Naive B cell (primary cell): ENCODE results near the gene CDK5. TPM values are rescaled to one million over a fixed set of nuclear protein-coding genes. Genes with fewer than 3 reads are reported as not detected.
A peak's percentile ranks its signal among the peaks of the same experiment; 100 is the strongest.

ENCODE experiments used
- ATAC-seq, 2 donors: fragments of 150-1000 bp; cut with Tn5 transposase; 2 replicates each; pipeline ENCODE4 v1.10.0; 2021; ENCODE audit warnings: low read depth in 2 of 2, mild to moderate bottlenecking in 2 of 2, moderate library complexity in 2 of 2
- DNase-seq: peaks from one replicate; pipeline ENCODE4 v3.0.0; 2022
- H3K27ac Mint-ChIP-seq, 6 donors: one replicate each; pipeline ENCODE4 v1.8.0; 2020 to 2022; ENCODE audit warnings: mild to moderate bottlenecking in 6 of 6, mixed read lengths in 6 of 6, moderate library complexity in 5 of 6, inconsistent platforms in 2 of 6
- H3K27me3 Mint-ChIP-seq, 3 donors: one replicate each; pipeline ENCODE4 v1.8.0; 2021 to 2022; ENCODE audit warnings: mixed read lengths in 3 of 3, mild to moderate bottlenecking in 1 of 3
- H3K36me3 Mint-ChIP-seq, 2 donors: one replicate each; pipeline ENCODE4 v1.8.0; 2020 to 2022; ENCODE audit warnings: mixed read lengths in 2 of 2, inconsistent platforms in 1 of 2, mild to moderate bottlenecking in 1 of 2
- H3K4me1 Mint-ChIP-seq, 3 donors: one replicate each; pipeline ENCODE4 v1.8.0; 2020 to 2022; ENCODE audit warnings: mixed read lengths in 3 of 3, inconsistent platforms in 1 of 3, mild to moderate bottlenecking in 1 of 3, moderate library complexity in 1 of 3
- H3K4me3 Mint-ChIP-seq, 8 donors: one replicate each; pipeline ENCODE4 v1.8.0; 2020 to 2022; ENCODE audit warnings: mild to moderate bottlenecking in 8 of 8, mixed read lengths in 8 of 8, moderate library complexity in 8 of 8, inconsistent platforms in 2 of 8
- H3K9me3 Mint-ChIP-seq, 7 donors: one replicate each; pipeline ENCODE4 v1.8.0; 2020 to 2022; ENCODE audit warnings: mixed read lengths in 7 of 7, mild to moderate bottlenecking in 5 of 7, inconsistent platforms in 2 of 7, moderate library complexity in 1 of 7
- polyA plus RNA-seq, 6 donors: library from polyadenylated mRNA; unstranded; fragments of 300-500 nt; fragmentation: Illumina TruSeq; gene quantifications; one replicate each; pipeline ENCODE4 v1.2.3, GENCODE V29; 2021; ENCODE audit warnings: low read depth in 6 of 6

The CDK5 gene
- polyA plus RNA-seq, 6 donors from 2014 or later = 7.3 to 10.5 (median 9.6) TPM

GRCh38 chr7:151008143-151008510 lies 49.6 kb downstream of the CDK5 start:
- Mint-ChIP-seq H3K36me3 (no peaks in the 10 kb centered on the region), H3K9me3 (no peaks in the 10 kb centered on the region), H3K27ac (peak overlapping the region in 2 of 6 donors; percentile 30 to 91), H3K27me3 (peaks cover 7 to 62% (median 29%) of the 10 kb centered on the region in 3 donors), H3K4me3 (peak overlapping the region; percentile 31 to 87 (median 75)), H3K4me1 (peaks cover 17 to 23% (median 20%) of the 10 kb centered on the region in 3 donors)
- ATAC-seq (no peak), DNase-seq (no peak)

GRCh38 chr7:151007469-151007898 lies 50.2 kb downstream of the CDK5 start:
- Mint-ChIP-seq H3K27me3 (peaks cover 7 to 56% (median 25%) of the 10 kb centered on the region in 3 donors), H3K9me3 (no peaks in the 10 kb centered on the region), H3K27ac (peak overlapping the region in 3 of 6 donors; percentile 29 to 91 (median 78)), H3K4me3 (peak overlapping the region in 4 of 8 donors; percentile 31 to 82 (median 75)), H3K4me1 (peaks cover 13 to 18% (median 14%) of the 10 kb centered on the region in 3 donors), H3K36me3 (no peaks in the 10 kb centered on the region)
- ATAC-seq = no peak
- DNase-seq = no peak

- Mint-ChIP-seq H3K4me1 (peaks cover 11 to 16% (median 11%) of the 10 kb centered on the region in 3 donors), H3K27me3 (peaks cover 7 to 54% (median 24%) of the 10 kb centered on the region in 3 donors), H3K9me3 (no peaks in the 10 kb centered on the region), H3K36me3 (no peaks in the 10 kb centered on the region), H3K27ac (no peak overlapping the region), H3K4me3 (peak overlapping the region in 1 of 8 donors; percentile 25)
- DNase-seq (no peak), ATAC-seq (no peak)
These were observed 51.0 kb downstream of the CDK5 start for GRCh38 chr7:151006590-151007300.

GRCh38 chr7:151005566-151005965 lies 52.1 kb downstream of the CDK5 start:
- no peaks in the 10 kb centered on the region for H3K36me3 Mint-ChIP-seq
- peaks cover 7 to 10% (median 9%) of the 10 kb centered on the region in 3 donors for H3K4me1 Mint-ChIP-seq
- peak overlapping the region in 1 of 8 donors; percentile 3 for H3K4me3 Mint-ChIP-seq
- ATAC-seq = no peak
- H3K9me3 Mint-ChIP-seq = no peaks in the 10 kb centered on the region
- H3K27me3 Mint-ChIP-seq = peaks cover 7 to 55% (median 22%) of the 10 kb centered on the region in 3 donors
- no peak for DNase-seq
- no peak overlapping the region for H3K27ac Mint-ChIP-seq

Other genes with a start within 250 kb of the CDK5 start
- not detected for gene AOC1, start 205.4 kb downstream of the CDK5 start, polyA plus RNA-seq
- gene KCNH2, start 79.6 kb downstream of the CDK5 start, polyA plus RNA-seq = under 1 TPM in 3 of 6 donors, not detected in 3; 0.17 to 0.29 (median 0.29) TPM
- gene NOS3, start 66.9 kb downstream of the CDK5 start, polyA plus RNA-seq = 1 to 10 TPM in 4 of 6 donors, under 1 TPM in 2; 0.29 to 2.8 (median 1.3) TPM
- gene ATG9B, start 33.4 kb downstream of the CDK5 start, polyA plus RNA-seq = 10 to 100 TPM in 2 of 6 donors, 1 to 10 TPM in 4; 7.6 to 14.3 (median 9.6) TPM
- gene ABCB8, start 29.4 kb downstream of the CDK5 start, polyA plus RNA-seq = 10 to 100 TPM; 18.4 to 32.4 (median 23.4) TPM
- gene ASIC3, start 9.4 kb downstream of the CDK5 start, polyA plus RNA-seq = not detected
- 10 to 100 TPM in 3 of 6 donors, 1 to 10 TPM in 3; 8.5 to 17.1 (median 12.2) TPM for gene SLC4A2, start 1.7 kb upstream of the CDK5 start, polyA plus RNA-seq
- 10 to 100 TPM; 31.6 to 52.0 (median 38.1) TPM for gene FASTK, start 22.9 kb upstream of the CDK5 start, polyA plus RNA-seq
- gene TMUB1, start 25.6 kb upstream of the CDK5 start, polyA plus RNA-seq = 10 to 100 TPM; 36.3 to 66.1 (median 45.5) TPM
- 1 to 10 TPM in 1 of 6 donors, under 1 TPM in 2, not detected in 3; 0.58 to 1.2 (median 0.66) TPM for gene AGAP3, start 28.6 kb upstream of the CDK5 start, polyA plus RNA-seq
- gene GBX1, start 109.8 kb upstream of the CDK5 start, polyA plus RNA-seq = not detected
- gene ASB10, start 129.4 kb upstream of the CDK5 start, polyA plus RNA-seq = not detected
- gene H2BK1, start 152.6 kb upstream of the CDK5 start, polyA plus RNA-seq = not detected
- 10 to 100 TPM; 23.0 to 32.6 (median 25.4) TPM for gene ABCF2, start 169.3 kb upstream of the CDK5 start, polyA plus RNA-seq
- 10 to 100 TPM; 20.4 to 43.9 (median 25.2) TPM for gene CHPF2, start 174.6 kb upstream of the CDK5 start, polyA plus RNA-seq
- 1 to 10 TPM in 1 of 6 donors, under 1 TPM in 3, not detected in 2; 0.35 to 3.1 (median 0.64) TPM for gene SMARCD3, start 190.8 kb upstream of the CDK5 start, polyA plus RNA-seq